SU-DHL-6 (cell line): ENCODE measurements around the gene SVOPL.

Experiments used
- H2AFZ ChIP-seq: fragments of 200-600 bp; sonication (generic); 2 replicates; pipeline ENCODE4 v1.6.1; 2014; ENCODE audit warnings: low read depth, mild to moderate bottlenecking, moderate library complexity, mixed read lengths, antibody characterized with exemption, low read length; ENCODE audit not compliant: severe bottlenecking
- H3F3A ChIP-seq: fragments of 200-600 bp; shearing (Covaris generic); 2 replicates; pipeline ENCODE4 v1.6.0; 2016; ENCODE audit warnings: antibody characterized with exemption, mild to moderate bottlenecking; ENCODE audit not compliant: insufficient read depth
- H3K27ac ChIP-seq: fragments of 200-600 bp; sonication (generic); 2 replicates; pipeline ENCODE4 v1.5.1; 2016; ENCODE audit warnings: low read depth, mild to moderate bottlenecking, low read length, moderate library complexity, mixed read lengths
- H3K27me3 ChIP-seq: fragments of 200-600 bp; sonication (generic), shearing (Covaris generic); 2 replicates; pipeline ENCODE4 v1.6.0; 2014; ENCODE audit warnings: mild to moderate bottlenecking, low read length
- H3K36me3 ChIP-seq: fragments of 200-600 bp; sonication (generic); 2 replicates; pipeline ENCODE4 v1.6.1; 2014; ENCODE audit warnings: mild to moderate bottlenecking, low read length, mixed read lengths
- H3K4me2 ChIP-seq: fragments of 300-600, 200-600 bp; shearing (Covaris generic), sonication (generic); 2 replicates; pipeline ENCODE4 v1.6.0; 2014; ENCODE audit warnings: low read length, low read depth, mild to moderate bottlenecking; ENCODE audit not compliant: poor library complexity, severe bottlenecking
- H3K4me3 ChIP-seq: fragments of 200-600 bp; sonication (generic); 2 replicates; pipeline ENCODE4 v1.5.1; 2014; ENCODE audit warnings: antibody characterized with exemption, low read length, mild to moderate bottlenecking, mixed read lengths; ENCODE audit not compliant: insufficient read depth, poor library complexity, severe bottlenecking
- H3K79me2 ChIP-seq: fragments of 200-600 bp; sonication (generic); 2 replicates; pipeline ENCODE4 v1.6.1; 2014; ENCODE audit warnings: mild to moderate bottlenecking, low read length, moderate library complexity; ENCODE audit not compliant: insufficient read depth
- H3K9ac ChIP-seq: fragments of 200-600 bp; sonication (generic); 2 replicates; pipeline ENCODE4 v1.7.0; 2014; ENCODE audit warnings: mild to moderate bottlenecking, low read length
- H3K9me2 ChIP-seq: fragments of 200-600 bp; sonication (generic); replicated peaks from 2 replicates; pipeline ENCODE4 v1.6.1; 2014; ENCODE audit warnings: low read length; ENCODE audit not compliant: insufficient read depth
- H3K9me3 ChIP-seq: fragments of 200-600 bp; sonication (generic); 2 replicates; pipeline ENCODE4 v1.6.1; 2014; ENCODE audit warnings: low read length, mixed read lengths; ENCODE audit not compliant: insufficient read depth
- H4K20me1 ChIP-seq: fragments of 200-600 bp; sonication (generic); 2 replicates; pipeline ENCODE4 v1.6.1; 2014; ENCODE audit warnings: low read depth, mild to moderate bottlenecking, antibody characterized with exemption, low read length, moderate library complexity, mixed read lengths
- EZH2phosphoT487 ChIP-seq: fragments of 200-600 bp; sonication (generic), shearing (Covaris generic); conservative IDR thresholded peaks from 2 replicates; pipeline ENCODE4 v1.6.1; 2018; ENCODE audit warnings: mild to moderate bottlenecking, antibody characterized with exemption, low read length, moderate library complexity, mixed read lengths
- TF ChIP-seq, protein P1 (sequence below): fragments of 200-600 bp; sonication (generic); IDR thresholded peaks from one replicate; pipeline ENCODE4 v1.5.1; 2017; ENCODE audit warnings: antibody characterized with exemption, mild to moderate bottlenecking, low read length, moderate library complexity; ENCODE audit not compliant: insufficient read depth, poor library complexity, severe bottlenecking

Gene SVOPL

GRCh38 chr7:138606236-138606635 is 94.9 kb downstream of the SVOPL start:
- Histone ChIP-seq H3K27me3 (no peaks in the 10 kb centered on the region), H2AFZ (no peak overlapping the region), H3K9me2 (no peaks in the 10 kb centered on the region), H3K4me3 (no peak overlapping the region), H3K9ac (no peak overlapping the region), H3K27ac (no peak overlapping the region), H3K4me2 (no peak overlapping the region), H3K36me3 (no peaks in the 10 kb centered on the region), H3K79me2 (no peaks in the 10 kb centered on the region), H3K9me3 (0 out of 2 replicates have a peak, but pooled peaks cover 4% of the 10 kb centered on the region), H3F3A (no peaks in the 10 kb centered on the region), H4K20me1 (no peaks in the 10 kb centered on the region)
- TF ChIP-seq EZH2phosphoT487: no peak
- TF ChIP-seq, protein P1, sequence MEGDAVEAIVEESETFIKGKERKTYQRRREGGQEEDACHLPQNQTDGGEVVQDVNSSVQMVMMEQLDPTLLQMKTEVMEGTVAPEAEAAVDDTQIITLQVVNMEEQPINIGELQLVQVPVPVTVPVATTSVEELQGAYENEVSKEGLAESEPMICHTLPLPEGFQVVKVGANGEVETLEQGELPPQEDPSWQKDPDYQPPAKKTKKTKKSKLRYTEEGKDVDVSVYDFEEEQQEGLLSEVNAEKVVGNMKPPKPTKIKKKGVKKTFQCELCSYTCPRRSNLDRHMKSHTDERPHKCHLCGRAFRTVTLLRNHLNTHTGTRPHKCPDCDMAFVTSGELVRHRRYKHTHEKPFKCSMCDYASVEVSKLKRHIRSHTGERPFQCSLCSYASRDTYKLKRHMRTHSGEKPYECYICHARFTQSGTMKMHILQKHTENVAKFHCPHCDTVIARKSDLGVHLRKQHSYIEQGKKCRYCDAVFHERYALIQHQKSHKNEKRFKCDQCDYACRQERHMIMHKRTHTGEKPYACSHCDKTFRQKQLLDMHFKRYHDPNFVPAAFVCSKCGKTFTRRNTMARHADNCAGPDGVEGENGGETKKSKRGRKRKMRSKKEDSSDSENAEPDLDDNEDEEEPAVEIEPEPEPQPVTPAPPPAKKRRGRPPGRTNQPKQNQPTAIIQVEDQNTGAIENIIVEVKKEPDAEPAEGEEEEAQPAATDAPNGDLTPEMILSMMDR: no peak

DNA sequence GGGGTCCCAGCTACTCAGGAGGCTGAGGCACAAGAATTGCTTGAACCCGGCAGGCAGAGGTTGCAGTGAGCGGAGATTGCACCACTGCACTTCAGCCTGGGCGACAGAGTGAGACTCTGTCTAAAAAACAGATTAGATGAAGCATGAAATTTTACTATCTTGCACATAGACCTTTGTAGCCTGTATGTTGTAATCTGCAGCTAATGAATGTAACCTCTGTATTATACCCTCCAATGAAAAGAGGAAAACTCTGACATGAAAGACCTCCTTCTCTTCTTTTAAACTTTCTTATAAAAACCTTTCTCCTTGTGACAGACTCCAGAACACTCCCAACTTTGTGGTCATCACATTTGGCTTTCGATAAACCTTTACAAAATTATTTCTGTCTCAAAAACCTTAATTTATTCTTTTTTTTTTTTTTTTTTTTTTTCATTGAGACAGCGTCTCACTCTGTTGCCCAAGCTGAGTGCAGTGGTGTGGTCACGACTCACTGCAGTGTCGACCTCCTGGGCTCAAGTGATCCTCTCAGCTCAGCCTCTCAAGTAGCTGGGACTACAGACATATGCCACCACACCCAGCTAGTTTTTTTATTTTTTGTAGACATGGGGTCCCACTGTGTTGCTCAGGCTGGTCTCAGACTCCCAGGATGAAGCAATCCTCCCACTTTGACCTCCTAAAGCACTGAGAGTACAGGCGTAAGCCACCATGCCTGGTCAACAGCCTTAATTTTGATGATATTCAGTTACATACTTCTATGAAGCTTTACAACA is 97.4 kb downstream of the SVOPL start:
- H4K20me1 ChIP-seq: no peaks in the 10 kb centered on the region
- H3K79me2 ChIP-seq: no peaks in the 10 kb centered on the region
- H3K36me3 ChIP-seq: no peaks in the 10 kb centered on the region
- H3K4me3 ChIP-seq: no peak overlapping the region
- TF ChIP-seq, protein P1: no peak
- TF ChIP-seq EZH2phosphoT487: no peak
- H3F3A ChIP-seq: no peaks in the 10 kb centered on the region
- H3K9ac ChIP-seq: no peak overlapping the region
- 0 out of 2 replicates have a peak, but pooled peaks cover 4% of the 10 kb centered on the region for H3K9me3 ChIP-seq
- H3K27me3 ChIP-seq: no peaks in the 10 kb centered on the region
- H2AFZ ChIP-seq: no peak overlapping the region
- no peak overlapping the region for H3K27ac ChIP-seq
- no peak overlapping the region for H3K4me2 ChIP-seq
- H3K9me2 ChIP-seq: no peaks in the 10 kb centered on the region

GRCh38 chr7:138602451-138602850 is 98.7 kb downstream of the SVOPL start:
- Histone ChIP-seq H3K9me2 (no peaks in the 10 kb centered on the region), H3K9me3 (0 out of 2 replicates have a peak, but pooled peaks cover 4% of the 10 kb centered on the region), H3K36me3 (no peaks in the 10 kb centered on the region), H3K9ac (no peak overlapping the region), H3K27ac (no peak overlapping the region), H3K79me2 (no peaks in the 10 kb centered on the region), H3K27me3 (no peaks in the 10 kb centered on the region), H3F3A (no peaks in the 10 kb centered on the region), H2AFZ (no peak overlapping the region), H4K20me1 (no peaks in the 10 kb centered on the region), H3K4me2 (no peak overlapping the region), H3K4me3 (no peak overlapping the region)
- TF ChIP-seq, protein P1: no peak
- no peak for TF ChIP-seq EZH2phosphoT487
